ENCODE measurements around the gene FCER1G. TPM values are rescaled to one million over a fixed set of nuclear protein-coding genes. Genes with fewer than 3 reads are reported as not detected.

FCER1G gene
- total and polyA plus RNA-seq, 9 of the 15 experiments (the other 6 are each of a cell fraction or from before 2014, with no cell fraction given), result 0.15 to 0.69 (median 0.31) TPM; not detected in 2

- TF ChIP-seq EWSR1 (IDR thresholded peaks at IDR 0.05; ENCODE audit: borderline replicate concordance, low read depth, partially characterized antibody), result no peak
- 0 out of 2 replicates have a peak, but pooled peaks have one; percentile 30 for TF ChIP-seq ZC3H11A (IDR thresholded peaks at IDR 0.05; ENCODE audit: low read depth, low read length)
- no peak for TF ChIP-seq RBM14 (IDR thresholded peaks at IDR 0.05; ENCODE audit: borderline replicate concordance, insufficient read depth, low read depth, low read length)
- no peak for TF ChIP-seq EGR1 (conservative IDR thresholded peaks at IDR 0.05)
- TF ChIP-seq ZNF124 (CRISPR knock-in tag; IDR thresholded peaks at IDR 0.05), result no peak
- peak; percentile 38 for TF ChIP-seq SOX6 (IDR thresholded peaks at IDR 0.05)
- no peak for TF ChIP-seq HDAC3 (IDR thresholded peaks at IDR 0.05; ENCODE audit: borderline replicate concordance, partially characterized antibody)
- no peak for TF ChIP-seq NCOA4 (IDR thresholded peaks at IDR 0.05; ENCODE audit: partially characterized antibody)
- no peak for TF ChIP-seq NR0B1 (IDR thresholded peaks at IDR 0.05; ENCODE audit: partially characterized antibody)
- no peak for TF ChIP-seq TBP (optimal IDR thresholded peaks at IDR 0.05; ENCODE audit: low read depth, low read length)
- TF ChIP-seq LARP7 (IDR thresholded peaks at IDR 0.05), result no peak
- TF ChIP-seq ZBTB43 (CRISPR knock-in tag; IDR thresholded peaks at IDR 0.05), result no peak
- no peak for TF ChIP-seq ZNF354B (CRISPR knock-in tag; IDR thresholded peaks at IDR 0.05)
- no peak for TF ChIP-seq HES1 (IDR thresholded peaks at IDR 0.05; ENCODE audit: low read depth)
- TF ChIP-seq NFE2 (IDR thresholded peaks at IDR 0.05; ENCODE audit: low read depth), result no peak
- TF ChIP-seq MTF1 (CRISPR knock-in tag; IDR thresholded peaks at IDR 0.05; ENCODE audit: borderline replicate concordance), result no peak
- no peak for TF ChIP-seq MIER1 (IDR thresholded peaks at IDR 0.05; ENCODE audit: low read depth)
- TF ChIP-seq TOE1 (IDR thresholded peaks at IDR 0.05; ENCODE audit: borderline replicate concordance), result no peak
- no peak for TF ChIP-seq TOE1 (CRISPR knock-in tag; IDR thresholded peaks at IDR 0.05; ENCODE audit: borderline replicate concordance, low read depth)
- TF ChIP-seq LCOR (CRISPR knock-in tag; IDR thresholded peaks at IDR 0.05), result 0 out of 2 replicates have a peak, but pooled peaks have one; percentile 46
- TF ChIP-seq MAFF (IDR thresholded peaks at IDR 0.05; ENCODE audit: low read length), result no peak
- TF ChIP-seq KAT7 (CRISPR knock-in tag; IDR thresholded peaks at IDR 0.05; ENCODE audit: borderline replicate concordance), result no peak
- TF ChIP-seq IRF2 (CRISPR knock-in tag; IDR thresholded peaks at IDR 0.05), result no peak
- no peak for TF ChIP-seq BRF1 (IDR thresholded peaks at IDR 0.05; ENCODE audit: borderline replicate concordance, extremely low read depth, insufficient read length)
- no peak for TF ChIP-seq TCF7 (IDR thresholded peaks at IDR 0.05; ENCODE audit: borderline replicate concordance)
- no peak for TF ChIP-seq POLR2B (IDR thresholded peaks at IDR 0.05; ENCODE audit: low read depth, partially characterized antibody)
Measured at GRCh38 chr1:161192476-161193465, 22.3 kb upstream of the FCER1G start (continued).
